ENCODE results near the gene CRELD2. TPM values are rescaled to one million over a fixed set of nuclear protein-coding genes. Genes with fewer than 3 reads are reported as not detected.

CRELD2 gene
- total and polyA plus RNA-seq, 2 experiments from 2014 or later, result 35.7 to 47.7 TPM

DNA sequence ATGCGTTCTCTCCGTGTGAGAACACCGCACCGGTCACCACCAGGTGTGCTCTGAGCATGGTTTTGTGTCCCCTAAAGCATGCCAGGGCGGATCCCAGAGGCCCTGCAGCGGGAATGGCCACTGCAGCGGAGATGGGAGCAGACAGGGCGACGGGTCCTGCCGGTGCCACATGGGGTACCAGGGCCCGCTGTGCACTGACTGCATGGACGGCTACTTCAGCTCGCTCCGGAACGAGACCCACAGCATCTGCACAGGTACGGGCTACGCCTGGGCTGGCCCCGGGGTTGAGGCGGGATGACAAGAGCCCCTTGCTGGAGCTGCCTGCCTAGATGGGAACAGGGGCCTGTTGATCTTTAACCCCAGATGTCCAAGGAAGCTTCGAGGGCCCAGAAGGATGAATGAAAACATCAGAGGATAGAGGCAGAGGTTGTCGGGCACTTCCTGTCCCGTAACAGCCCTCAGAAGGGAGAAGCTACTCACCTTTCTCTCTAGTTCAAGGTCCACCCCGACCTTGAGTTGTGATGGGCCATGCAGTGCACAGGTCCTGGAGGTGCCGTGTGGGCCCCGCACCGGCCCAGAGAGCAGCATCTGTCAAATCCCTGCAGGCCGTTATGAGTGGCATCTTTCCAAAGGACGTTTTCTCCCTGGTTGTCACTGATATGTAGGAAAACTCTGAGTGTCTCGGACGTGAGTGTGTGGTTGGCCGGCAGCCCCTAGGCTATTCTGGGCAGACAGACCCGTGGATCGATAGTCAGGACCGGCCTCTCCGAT lies 3.3 kb downstream of the CRELD2 start:
- Mint-ChIP-seq H3K4me3 (no peak overlapping the region), H3K27me3 (ENCODE audit: insufficient read depth, low read depth, poor library complexity) (peaks cover 10% of the 10 kb centered on the region), H3K36me3 (ENCODE audit: low read depth) (peaks cover 2% of the 10 kb centered on the region; the same call in 2 of the 3 replicates), H3K4me1 (peaks cover 13% of the 10 kb centered on the region), H3K9me3 (no peaks in the 10 kb centered on the region), H3K27ac (no peak overlapping the region)
- H3K4me1 ChIP-seq (ENCODE audit: insufficient read depth), result no peaks in the 10 kb centered on the region; the same call in 1 of the 2 replicates
- H3K79me2 ChIP-seq (replicated peaks; ENCODE audit: insufficient read depth), result peaks cover 9% of the 10 kb centered on the region
- no peaks in the 10 kb centered on the region for H3K9me2 ChIP-seq (ENCODE audit: insufficient read depth)
- peaks cover 5% of the 10 kb centered on the region; the same call in 1 of the 2 replicates for H3F3A ChIP-seq (replicated peaks; ENCODE audit: low read depth)
- H3K36me3 ChIP-seq (ENCODE audit: insufficient read depth), result no peaks in the 10 kb centered on the region
- ATAC-seq (no peak), DNase-seq (ENCODE audit: low spot score) (no peak)
- H3K27me3 ChIP-seq (ENCODE audit: insufficient read depth), result no peaks in the 10 kb centered on the region
- H2AFZ ChIP-seq, result no peak overlapping the region
- H4K20me1 ChIP-seq (replicated peaks; ENCODE audit: insufficient read depth), result no peaks in the 10 kb centered on the region
- TF ChIP-seq ZNF114 (CRISPR knock-in tag; IDR thresholded peaks at IDR 0.05), result no peak
- no peak for TF ChIP-seq JUNB (IDR thresholded peaks at IDR 0.05; ENCODE audit: unreplicated experiment)
- no peak for TF ChIP-seq EZH2 (IDR thresholded peaks at IDR 0.05; ENCODE audit: low read depth, unreplicated experiment)
- TF ChIP-seq, protein P1, sequence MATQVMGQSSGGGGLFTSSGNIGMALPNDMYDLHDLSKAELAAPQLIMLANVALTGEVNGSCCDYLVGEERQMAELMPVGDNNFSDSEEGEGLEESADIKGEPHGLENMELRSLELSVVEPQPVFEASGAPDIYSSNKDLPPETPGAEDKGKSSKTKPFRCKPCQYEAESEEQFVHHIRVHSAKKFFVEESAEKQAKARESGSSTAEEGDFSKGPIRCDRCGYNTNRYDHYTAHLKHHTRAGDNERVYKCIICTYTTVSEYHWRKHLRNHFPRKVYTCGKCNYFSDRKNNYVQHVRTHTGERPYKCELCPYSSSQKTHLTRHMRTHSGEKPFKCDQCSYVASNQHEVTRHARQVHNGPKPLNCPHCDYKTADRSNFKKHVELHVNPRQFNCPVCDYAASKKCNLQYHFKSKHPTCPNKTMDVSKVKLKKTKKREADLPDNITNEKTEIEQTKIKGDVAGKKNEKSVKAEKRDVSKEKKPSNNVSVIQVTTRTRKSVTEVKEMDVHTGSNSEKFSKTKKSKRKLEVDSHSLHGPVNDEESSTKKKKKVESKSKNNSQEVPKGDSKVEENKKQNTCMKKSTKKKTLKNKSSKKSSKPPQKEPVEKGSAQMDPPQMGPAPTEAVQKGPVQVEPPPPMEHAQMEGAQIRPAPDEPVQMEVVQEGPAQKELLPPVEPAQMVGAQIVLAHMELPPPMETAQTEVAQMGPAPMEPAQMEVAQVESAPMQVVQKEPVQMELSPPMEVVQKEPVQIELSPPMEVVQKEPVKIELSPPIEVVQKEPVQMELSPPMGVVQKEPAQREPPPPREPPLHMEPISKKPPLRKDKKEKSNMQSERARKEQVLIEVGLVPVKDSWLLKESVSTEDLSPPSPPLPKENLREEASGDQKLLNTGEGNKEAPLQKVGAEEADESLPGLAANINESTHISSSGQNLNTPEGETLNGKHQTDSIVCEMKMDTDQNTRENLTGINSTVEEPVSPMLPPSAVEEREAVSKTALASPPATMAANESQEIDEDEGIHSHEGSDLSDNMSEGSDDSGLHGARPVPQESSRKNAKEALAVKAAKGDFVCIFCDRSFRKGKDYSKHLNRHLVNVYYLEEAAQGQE (IDR thresholded peaks at IDR 0.05; ENCODE audit: unreplicated experiment), result no peak
- TF ChIP-seq EZH2phosphoT487 (IDR thresholded peaks at IDR 0.05; ENCODE audit: unreplicated experiment), result no peak
- no peak for TF ChIP-seq CREB1 (CRISPR knock-in tag; IDR thresholded peaks at IDR 0.05; ENCODE audit: low read depth)
- TF ChIP-seq, protein P2, sequence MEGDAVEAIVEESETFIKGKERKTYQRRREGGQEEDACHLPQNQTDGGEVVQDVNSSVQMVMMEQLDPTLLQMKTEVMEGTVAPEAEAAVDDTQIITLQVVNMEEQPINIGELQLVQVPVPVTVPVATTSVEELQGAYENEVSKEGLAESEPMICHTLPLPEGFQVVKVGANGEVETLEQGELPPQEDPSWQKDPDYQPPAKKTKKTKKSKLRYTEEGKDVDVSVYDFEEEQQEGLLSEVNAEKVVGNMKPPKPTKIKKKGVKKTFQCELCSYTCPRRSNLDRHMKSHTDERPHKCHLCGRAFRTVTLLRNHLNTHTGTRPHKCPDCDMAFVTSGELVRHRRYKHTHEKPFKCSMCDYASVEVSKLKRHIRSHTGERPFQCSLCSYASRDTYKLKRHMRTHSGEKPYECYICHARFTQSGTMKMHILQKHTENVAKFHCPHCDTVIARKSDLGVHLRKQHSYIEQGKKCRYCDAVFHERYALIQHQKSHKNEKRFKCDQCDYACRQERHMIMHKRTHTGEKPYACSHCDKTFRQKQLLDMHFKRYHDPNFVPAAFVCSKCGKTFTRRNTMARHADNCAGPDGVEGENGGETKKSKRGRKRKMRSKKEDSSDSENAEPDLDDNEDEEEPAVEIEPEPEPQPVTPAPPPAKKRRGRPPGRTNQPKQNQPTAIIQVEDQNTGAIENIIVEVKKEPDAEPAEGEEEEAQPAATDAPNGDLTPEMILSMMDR (conservative IDR thresholded peaks at IDR 0.05; ENCODE audit: low read depth in 2 of 2), result no peak
- no peak overlapping the region for H3K27ac ChIP-seq (ENCODE audit: low read depth)
- no peak overlapping the region for H3K4me3 ChIP-seq
- H3K4me2 ChIP-seq, result no peak overlapping the region

DNA sequence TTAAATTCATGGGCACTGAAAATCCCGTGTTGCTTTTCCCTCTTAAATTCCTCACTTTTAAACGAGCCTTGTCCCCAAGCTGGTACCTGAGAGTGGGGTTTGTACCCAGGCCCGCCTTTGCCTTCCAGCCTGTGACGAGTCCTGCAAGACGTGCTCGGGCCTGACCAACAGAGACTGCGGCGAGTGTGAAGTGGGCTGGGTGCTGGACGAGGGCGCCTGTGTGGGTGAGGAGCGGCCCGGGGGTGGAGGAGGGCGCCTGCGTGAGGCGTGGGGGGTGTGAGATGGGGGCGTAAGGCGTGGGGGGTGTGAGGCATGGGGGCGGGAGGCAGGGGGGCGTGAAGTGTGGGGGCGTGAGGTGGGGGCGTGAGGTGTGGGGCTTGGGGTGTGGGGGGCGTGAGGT lies 4.0 kb downstream of the CRELD2 start:
- H3K27ac ChIP-seq (ENCODE audit: low read depth), result no peak overlapping the region
- no peaks in the 10 kb centered on the region for H3K9me2 ChIP-seq (ENCODE audit: insufficient read depth)
- H3F3A ChIP-seq (replicated peaks; ENCODE audit: low read depth), result no peaks in the 10 kb centered on the region; the same call in 1 of the 2 replicates
- H3K4me3 Mint-ChIP-seq, result no peak overlapping the region
- no peaks in the 10 kb centered on the region for H3K9me3 Mint-ChIP-seq
- H3K4me2 ChIP-seq, result no peak overlapping the region
- H3K4me1 Mint-ChIP-seq, result peaks cover 19% of the 10 kb centered on the region
- no peaks in the 10 kb centered on the region; the same call in 1 of the 2 replicates for H3K4me1 ChIP-seq (ENCODE audit: insufficient read depth)
- H3K79me2 ChIP-seq (replicated peaks; ENCODE audit: insufficient read depth), result peaks cover 2% of the 10 kb centered on the region; the same call in 1 of the 2 replicates
- ATAC-seq (no peak), DNase-seq (ENCODE audit: low spot score) (no peak)
- no peak for TF ChIP-seq EZH2phosphoT487 (IDR thresholded peaks at IDR 0.05; ENCODE audit: unreplicated experiment)
- H3K36me3 ChIP-seq (ENCODE audit: insufficient read depth), result no peaks in the 10 kb centered on the region
- peaks cover 4% of the 10 kb centered on the region; the same call in 2 of the 3 replicates for H3K36me3 Mint-ChIP-seq (ENCODE audit: low read depth)
- peaks cover 11% of the 10 kb centered on the region for H3K27me3 Mint-ChIP-seq (ENCODE audit: insufficient read depth, low read depth, poor library complexity)
- H3K27ac Mint-ChIP-seq, result no peak overlapping the region
- no peak overlapping the region for H2AFZ ChIP-seq
- H4K20me1 ChIP-seq (replicated peaks; ENCODE audit: insufficient read depth), result no peaks in the 10 kb centered on the region
- no peaks in the 10 kb centered on the region for H3K27me3 ChIP-seq (ENCODE audit: insufficient read depth)
- H3K4me3 ChIP-seq, result no peak overlapping the region

Data from GM23338 (cell line).